ENCODE data around the gene H6PD.

H6PD gene

GRCh38 chr1:9281908-9282695, 47.5 kb downstream of the H6PD start:
- TF ChIP-seq CTCF (IDR thresholded peaks at IDR 0.05; ENCODE audit: low read depth, low read length, missing control alignments): no peak
- DNase-seq (ENCODE audit: low read depth): no peak
- no peak overlapping the region for H3K4me3 ChIP-seq (ENCODE audit: low read depth, low read length)

DNA sequence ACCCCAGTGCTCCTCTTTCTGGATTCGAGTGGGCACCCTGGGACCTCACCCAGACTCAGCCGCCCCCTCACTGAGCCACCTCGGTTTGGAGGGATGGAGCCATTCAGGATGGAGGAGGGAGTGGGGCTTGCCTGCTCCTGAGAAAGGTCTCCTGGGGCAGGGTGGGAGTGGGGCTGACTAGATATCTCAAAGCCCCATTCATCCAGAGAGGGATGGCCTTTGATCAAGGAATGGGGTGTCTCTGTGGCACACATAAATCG, 48.1 kb downstream of the H6PD start:
- no peak overlapping the region for H3K4me3 ChIP-seq (ENCODE audit: low read depth, low read length)
- no peak for DNase-seq (ENCODE audit: low read depth)
- TF ChIP-seq CTCF (IDR thresholded peaks at IDR 0.05; ENCODE audit: low read depth, low read length, missing control alignments): no peak

GRCh38 chr1:9284061-9284460, 49.5 kb downstream of the H6PD start:
- no peak overlapping the region for H3K4me3 ChIP-seq (ENCODE audit: low read depth, low read length)
- no peak for DNase-seq (ENCODE audit: low read depth)
- no peak for TF ChIP-seq CTCF (IDR thresholded peaks at IDR 0.05; ENCODE audit: low read depth, low read length, missing control alignments)

DNA sequence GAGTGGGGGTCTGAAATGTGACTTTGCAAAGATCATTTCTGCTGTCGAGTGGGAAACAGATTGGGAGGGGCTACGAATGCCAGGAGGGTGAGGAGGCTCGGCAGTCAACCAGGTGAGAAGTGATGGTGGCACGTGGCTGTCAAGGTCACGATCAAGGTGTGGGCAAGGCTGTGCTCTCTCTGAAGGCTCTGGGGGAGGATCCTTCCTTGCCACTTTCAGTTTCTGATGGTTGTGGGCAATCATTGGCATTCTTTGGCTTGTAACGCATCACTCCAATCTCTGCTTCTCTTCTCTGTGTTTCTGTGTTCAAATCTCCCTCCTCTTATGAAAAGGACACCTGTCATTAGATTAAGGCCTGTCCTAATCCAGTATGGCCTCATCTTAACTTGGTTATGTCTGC, 52.0 kb downstream of the H6PD start:
- no peak for DNase-seq (ENCODE audit: low read depth)
- no peak for TF ChIP-seq CTCF (IDR thresholded peaks at IDR 0.05; ENCODE audit: low read depth, low read length, missing control alignments)
- H3K4me3 ChIP-seq (ENCODE audit: low read depth, low read length): no peak overlapping the region

DNA sequence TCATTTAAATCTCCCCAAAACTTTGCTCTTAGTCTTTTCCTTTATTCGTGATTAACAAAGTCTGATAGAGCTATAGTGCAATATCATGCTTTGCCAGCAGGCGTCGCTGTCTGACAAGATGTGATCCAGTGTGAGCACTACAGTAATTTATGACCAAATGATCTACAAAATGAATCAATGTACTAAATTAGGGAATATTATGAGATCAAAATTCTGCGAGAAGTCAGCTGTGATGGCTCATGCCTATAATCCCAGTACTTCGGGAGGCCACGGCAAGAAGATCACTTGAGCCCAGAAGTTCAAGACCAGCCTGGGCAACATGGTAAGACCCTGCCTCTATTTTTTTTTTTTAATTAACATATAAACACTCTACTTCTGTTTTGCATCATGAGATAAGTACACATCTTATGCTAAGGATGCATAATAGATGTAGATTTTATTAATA, 54.5 kb downstream of the H6PD start:
- no peak overlapping the region for H3K4me3 ChIP-seq (ENCODE audit: low read depth, low read length)
- peak; percentile 91 for TF ChIP-seq CTCF (IDR thresholded peaks at IDR 0.05; ENCODE audit: low read depth, low read length, missing control alignments)
- DNase-seq (ENCODE audit: low read depth): no peak

- TF ChIP-seq CTCF (IDR thresholded peaks at IDR 0.05; ENCODE audit: low read depth, low read length, missing control alignments): no peak
- H3K4me3 ChIP-seq (ENCODE audit: low read depth, low read length): no peak overlapping the region
- DNase-seq (ENCODE audit: low read depth): no peak
Observed at GRCh38 chr1:9289711-9290485, 55.3 kb downstream of the H6PD start.
